Measurements from ENCODE around the gene KDM1A.
A peak's percentile ranks its signal among the peaks of the same experiment; 100 is the strongest.

Gene KDM1A

DNA sequence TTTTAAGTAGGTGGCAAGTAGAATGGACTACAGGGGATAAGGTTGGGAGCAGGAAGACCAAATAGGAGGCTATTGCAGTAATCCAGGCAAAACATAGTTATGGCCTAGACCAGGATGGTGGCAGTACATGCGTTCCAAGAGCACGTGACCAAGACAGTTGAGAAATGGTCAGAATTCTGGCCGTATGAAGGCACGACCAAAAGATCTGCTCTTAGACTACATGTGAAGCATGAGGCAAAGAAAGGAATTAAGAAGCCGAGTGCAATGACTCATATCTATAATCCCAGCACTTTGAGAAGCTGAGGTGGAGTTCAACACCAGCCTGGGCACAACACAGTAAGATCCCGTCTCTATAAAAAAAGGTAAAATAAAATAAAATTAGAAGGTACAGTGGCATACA, 78.0 kb downstream of the KDM1A start:
- TF ChIP-seq, protein P1, sequence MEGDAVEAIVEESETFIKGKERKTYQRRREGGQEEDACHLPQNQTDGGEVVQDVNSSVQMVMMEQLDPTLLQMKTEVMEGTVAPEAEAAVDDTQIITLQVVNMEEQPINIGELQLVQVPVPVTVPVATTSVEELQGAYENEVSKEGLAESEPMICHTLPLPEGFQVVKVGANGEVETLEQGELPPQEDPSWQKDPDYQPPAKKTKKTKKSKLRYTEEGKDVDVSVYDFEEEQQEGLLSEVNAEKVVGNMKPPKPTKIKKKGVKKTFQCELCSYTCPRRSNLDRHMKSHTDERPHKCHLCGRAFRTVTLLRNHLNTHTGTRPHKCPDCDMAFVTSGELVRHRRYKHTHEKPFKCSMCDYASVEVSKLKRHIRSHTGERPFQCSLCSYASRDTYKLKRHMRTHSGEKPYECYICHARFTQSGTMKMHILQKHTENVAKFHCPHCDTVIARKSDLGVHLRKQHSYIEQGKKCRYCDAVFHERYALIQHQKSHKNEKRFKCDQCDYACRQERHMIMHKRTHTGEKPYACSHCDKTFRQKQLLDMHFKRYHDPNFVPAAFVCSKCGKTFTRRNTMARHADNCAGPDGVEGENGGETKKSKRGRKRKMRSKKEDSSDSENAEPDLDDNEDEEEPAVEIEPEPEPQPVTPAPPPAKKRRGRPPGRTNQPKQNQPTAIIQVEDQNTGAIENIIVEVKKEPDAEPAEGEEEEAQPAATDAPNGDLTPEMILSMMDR (conservative IDR thresholded peaks at IDR 0.05): no peak
- H3K27ac ChIP-seq: no peak overlapping the region

DNA sequence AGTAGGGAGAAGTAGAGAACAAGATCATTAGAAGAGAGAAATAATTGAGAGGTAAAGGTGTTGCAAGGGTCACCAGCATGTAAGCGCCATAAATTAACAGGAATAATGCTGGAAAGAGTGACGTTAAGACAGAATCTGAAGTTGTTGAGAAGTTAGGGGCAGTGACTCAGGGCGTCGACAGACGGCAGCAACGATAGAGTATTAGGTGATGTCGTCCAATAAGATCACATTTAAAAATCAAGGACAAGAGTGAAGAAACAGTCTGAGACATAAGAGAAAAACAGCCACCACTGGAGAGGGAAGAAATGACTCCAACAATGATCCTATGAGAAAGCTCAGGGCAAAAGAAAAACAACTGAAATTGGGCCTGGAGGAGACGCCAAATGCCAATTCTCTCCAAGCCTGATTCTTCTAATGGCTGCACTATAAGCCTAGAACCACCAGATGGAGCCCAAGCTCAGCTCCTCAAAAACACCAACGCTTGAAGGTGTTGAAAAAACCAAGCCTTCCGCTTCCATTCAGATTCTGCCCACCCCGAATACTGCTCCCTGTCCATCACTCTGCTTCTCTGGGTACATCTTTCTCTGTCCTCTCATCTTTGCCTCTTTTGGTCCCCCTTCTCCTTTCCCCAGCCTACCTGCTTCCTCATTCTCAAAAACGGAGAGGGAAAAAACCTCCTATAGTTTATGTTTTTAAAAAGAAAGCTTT, 79.3 kb downstream of the KDM1A start:
- TF ChIP-seq, protein P1 (conservative IDR thresholded peaks at IDR 0.05): peak; percentile 92
- no peak overlapping the region; the same call in 1 of the 2 replicates for H3K27ac ChIP-seq

DNA sequence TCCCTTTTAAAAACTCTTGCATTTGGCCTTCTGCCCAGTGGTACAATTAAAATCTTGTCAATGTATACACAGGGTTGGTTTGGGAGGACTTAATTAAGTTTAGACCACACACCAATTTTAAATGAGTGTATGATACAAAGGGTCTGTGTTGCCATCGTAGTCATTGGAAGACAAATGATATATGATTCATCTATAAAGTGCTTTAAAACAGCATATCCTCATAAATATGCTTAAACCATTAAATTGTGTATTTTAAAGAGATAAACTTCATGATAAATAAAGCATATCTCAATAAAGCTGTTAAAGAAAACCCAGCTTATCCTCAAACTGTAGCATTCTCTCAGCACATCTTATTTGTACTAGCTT, 79.9 kb downstream of the KDM1A start:
- TF ChIP-seq, protein P1 (conservative IDR thresholded peaks at IDR 0.05): no peak
- no peak overlapping the region; the same call in 1 of the 2 replicates for H3K27ac ChIP-seq

DNA sequence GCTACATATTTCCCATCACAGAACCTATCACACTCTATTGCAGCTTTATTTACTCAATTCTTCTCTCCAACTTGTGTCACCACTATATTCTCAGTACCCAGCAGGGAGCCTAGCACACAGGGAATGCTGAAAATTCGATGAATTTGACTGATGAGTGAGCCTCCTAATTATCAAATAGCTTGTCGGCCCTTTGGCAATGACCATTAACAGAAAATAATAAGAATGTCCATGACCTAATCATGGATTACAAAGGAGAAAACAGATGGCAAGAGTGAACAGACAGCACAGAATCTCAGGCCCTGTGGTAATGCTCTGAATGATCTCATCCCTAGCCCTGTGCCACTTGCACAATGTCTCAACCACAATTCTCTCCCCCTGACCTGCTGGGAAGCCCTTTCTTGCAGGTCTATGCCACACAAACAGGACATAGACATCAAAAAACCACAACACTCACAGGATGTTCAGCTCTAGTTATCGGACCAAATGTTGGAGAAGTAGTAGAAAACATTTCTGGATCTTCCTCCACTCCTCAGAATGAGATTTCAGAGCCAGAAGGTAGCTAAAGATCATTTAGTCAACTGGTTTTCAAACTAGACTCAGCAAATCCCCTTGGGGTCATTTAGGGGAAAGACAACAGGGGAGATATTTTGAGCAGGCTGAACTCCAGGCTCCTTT, 80.9 kb downstream of the KDM1A start:
- H3K27ac ChIP-seq: no peak overlapping the region

DNA sequence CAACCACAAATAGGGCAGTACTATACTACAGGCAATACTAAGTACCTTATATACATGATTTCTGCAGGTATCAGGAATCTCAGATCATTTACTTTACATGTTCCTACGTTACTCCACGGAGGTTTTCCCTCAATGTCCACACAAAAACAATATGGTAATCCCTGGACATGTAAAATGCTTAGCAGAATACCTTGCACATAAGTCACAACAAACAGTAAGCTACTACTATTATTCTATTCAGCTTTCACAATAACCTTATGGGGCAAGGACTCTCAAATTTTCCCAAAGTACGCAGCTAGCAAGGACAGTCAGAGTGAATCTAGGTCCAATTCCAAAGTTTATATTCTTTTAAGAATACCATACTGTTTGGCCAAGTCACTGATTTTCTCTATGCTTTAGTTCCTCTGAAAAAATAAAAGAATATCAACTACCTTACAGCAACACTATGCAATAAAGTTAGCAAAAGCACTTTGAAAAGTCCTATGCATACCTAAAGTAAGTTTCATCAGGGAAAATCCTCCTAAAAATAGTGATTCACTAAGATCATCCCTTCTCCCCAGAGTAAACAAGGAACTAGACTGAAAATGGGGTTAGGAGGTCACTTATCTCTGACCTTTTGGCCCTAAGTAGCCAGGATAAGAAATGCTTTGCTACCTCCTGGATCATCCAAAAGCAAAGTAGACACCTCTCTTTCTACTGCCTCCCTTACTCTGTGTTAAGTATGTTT, 82.0 kb downstream of the KDM1A start:
- no peak overlapping the region for H3K27ac ChIP-seq
- TF ChIP-seq, protein P1 (conservative IDR thresholded peaks at IDR 0.05): no peak

More for the DNA sequence above, 80.9 kb downstream of the KDM1A start:
- TF ChIP-seq, protein P1 (conservative IDR thresholded peaks at IDR 0.05): no peak

DNA sequence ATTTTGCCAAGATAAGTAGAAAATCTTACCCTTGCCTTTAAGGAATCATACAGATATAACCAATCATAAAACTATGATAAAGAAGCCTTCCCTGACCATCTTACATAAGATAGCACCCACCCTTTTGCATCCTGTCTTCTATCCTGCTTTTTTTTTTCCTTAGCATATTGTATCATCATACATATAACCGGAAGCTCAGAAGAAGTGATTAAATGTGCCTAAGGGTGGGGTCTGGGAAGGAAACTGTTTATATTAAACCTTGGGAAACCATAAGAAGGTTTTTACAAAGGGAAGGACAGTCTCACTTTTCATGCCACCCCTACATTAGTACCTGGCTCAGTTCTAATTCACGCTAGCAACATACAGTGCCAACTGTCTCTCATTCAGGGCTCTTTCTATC, 82.6 kb downstream of the KDM1A start:
- TF ChIP-seq, protein P1 (conservative IDR thresholded peaks at IDR 0.05): no peak
- H3K27ac ChIP-seq: no peak overlapping the region

DNA sequence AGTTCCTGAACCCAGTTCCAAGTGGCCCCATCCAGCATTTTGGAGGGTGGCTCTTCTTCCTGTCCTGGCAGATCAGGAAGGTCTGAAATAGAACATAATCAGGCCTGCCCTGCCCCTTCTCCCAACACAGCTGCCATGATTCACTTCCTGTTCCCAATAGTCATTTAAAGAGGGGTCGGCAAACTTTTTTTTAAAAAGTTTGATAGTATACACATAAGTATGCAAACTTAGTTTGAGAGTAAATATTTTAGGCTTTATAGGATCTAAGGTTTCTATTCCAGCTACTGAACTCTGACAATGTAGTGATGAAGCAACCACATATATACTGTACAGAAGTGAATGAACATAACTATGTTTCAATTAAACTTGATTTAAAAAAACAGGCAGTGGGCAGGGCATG, 83.0 kb downstream of the KDM1A start:
- H3K27ac ChIP-seq: peak overlapping the region; percentile 56; the same call in 1 of the 2 replicates
- TF ChIP-seq, protein P1 (conservative IDR thresholded peaks at IDR 0.05): no peak
